ENCODE data around the gene CYTIP.
"Not testable (repeated sequence)": the region's sequence is repeated elsewhere in the genome, so short reads cannot be mapped to it uniquely, and the experiment has no call there.

The CYTIP gene

DNA sequence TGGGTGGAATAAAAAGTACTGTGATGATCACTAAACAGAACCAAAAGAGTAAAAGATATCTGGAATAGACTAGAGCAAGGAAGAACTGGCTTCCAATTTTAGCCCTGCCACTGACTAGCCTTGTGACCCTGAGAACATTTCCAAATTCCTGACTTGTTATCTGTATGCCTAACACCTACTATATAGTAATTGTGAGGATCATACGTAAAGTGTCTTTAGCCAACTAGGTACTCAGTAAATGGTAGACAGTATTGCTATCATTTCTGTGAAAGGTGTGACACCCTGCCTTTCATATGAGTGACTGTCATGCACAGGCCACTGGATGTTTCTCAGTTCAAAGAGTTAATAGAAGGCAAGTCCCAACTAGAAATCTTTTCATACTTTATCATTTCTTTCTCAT is 29.8 kb downstream of the CYTIP start:
- Histone ChIP-seq H3K4me3 (no peak overlapping the region), H3K27ac (no peak overlapping the region), H3K9ac (ENCODE audit: insufficient read length) (no peak overlapping the region), H3K9me3 (ENCODE audit: low read depth, low read length) (no peaks in the 10 kb centered on the region), H3K36me3 (ENCODE audit: insufficient read depth, low read length) (no peaks in the 10 kb centered on the region)
- DNase-seq (ENCODE audit: low read depth, low spot score): no peak
- TF ChIP-seq POLR2AphosphoS5 (IDR thresholded peaks at IDR 0.05; ENCODE audit: borderline replicate concordance, low read depth, low read length): no peak
- TF ChIP-seq EZH2 (IDR thresholded peaks at IDR 0.05): no peak
- TF ChIP-seq FOXP2 (optimal IDR thresholded peaks at IDR 0.05; ENCODE audit: control extremely low read depth, extremely low read length, insufficient read depth): no peak

DNA sequence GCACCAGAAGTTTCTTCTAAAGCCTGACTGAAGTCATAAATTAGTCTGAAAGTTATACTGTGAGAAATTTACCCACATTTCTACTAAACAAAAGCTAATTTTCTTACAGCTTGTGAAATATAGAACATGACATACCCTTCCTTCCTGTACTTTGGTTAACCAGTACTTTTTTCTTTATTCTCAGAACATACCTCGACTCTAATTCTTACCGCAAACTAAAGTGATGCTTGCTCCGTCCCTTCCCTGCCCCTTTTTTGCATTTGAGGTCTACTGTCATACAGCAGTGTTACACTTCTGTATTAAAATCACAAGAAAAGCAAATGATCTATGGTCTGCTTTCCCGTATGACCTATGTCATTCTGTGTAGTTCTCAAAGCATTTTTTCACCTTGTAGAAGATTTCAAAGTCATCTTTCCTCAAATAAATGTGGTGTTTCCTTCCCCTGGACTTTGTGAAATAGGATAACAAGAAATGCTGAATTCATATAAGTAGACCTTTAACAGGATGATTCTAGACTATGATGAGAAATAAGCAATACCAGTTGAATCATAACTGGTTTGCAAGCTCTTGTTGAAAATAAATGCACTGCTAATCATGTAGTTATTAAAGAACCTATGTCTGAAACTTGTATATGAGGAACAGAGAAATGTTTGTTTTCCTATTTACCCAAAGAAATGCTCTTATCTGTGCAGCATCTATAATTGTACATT is 30.4 kb downstream of the CYTIP start:
- TF ChIP-seq FOXP2 (optimal IDR thresholded peaks at IDR 0.05; ENCODE audit: control extremely low read depth, extremely low read length, insufficient read depth) (no peak), EZH2 (IDR thresholded peaks at IDR 0.05) (no peak), POLR2AphosphoS5 (IDR thresholded peaks at IDR 0.05; ENCODE audit: borderline replicate concordance, low read depth, low read length) (no peak)
- no peak overlapping the region for H3K9ac ChIP-seq (ENCODE audit: insufficient read length)
- DNase-seq (ENCODE audit: low read depth, low spot score): no peak
- no peak overlapping the region for H3K4me3 ChIP-seq
- no peak overlapping the region for H3K27ac ChIP-seq
- no peaks in the 10 kb centered on the region for H3K9me3 ChIP-seq (ENCODE audit: low read depth, low read length)
- no peaks in the 10 kb centered on the region for H3K36me3 ChIP-seq (ENCODE audit: insufficient read depth, low read length)

DNA sequence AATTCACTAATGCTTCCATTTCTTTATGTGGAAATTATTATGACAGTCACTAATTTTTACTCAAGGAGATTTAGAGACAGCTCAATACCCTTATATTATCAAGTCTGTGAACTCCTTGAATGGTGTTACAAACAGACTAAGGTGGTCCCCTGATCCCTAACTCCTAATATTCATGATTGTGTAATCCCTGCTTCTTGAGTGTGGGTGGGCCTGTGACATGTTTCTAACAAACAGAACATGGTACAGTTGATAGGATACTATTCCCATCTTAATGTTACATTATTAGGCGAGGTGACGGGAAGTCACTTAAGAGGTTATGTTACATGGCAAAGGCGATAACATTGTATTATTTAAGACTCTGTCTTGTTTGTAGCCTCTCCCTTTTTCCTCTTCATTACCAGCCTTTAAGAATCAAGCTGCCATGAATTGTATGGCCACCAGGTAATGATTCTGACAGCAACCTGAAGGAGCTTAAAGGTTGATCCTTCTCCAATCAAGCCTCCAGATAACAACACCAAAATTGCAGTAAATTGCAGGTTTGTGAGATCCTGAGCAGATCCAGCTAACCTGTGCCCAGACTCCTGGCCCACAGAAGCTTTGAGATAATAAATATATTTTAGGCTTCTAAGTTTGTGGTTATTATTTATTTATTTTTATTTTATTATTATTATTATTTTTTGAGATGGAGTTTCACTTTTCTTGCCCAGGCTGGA is 32.1 kb downstream of the CYTIP start:
- Histone ChIP-seq H3K36me3 (ENCODE audit: insufficient read depth, low read length) (no peaks in the 10 kb centered on the region), H3K27ac (no peak overlapping the region), H3K4me3 (no peak overlapping the region), H3K9ac (ENCODE audit: insufficient read length) (no peak overlapping the region), H3K9me3 (ENCODE audit: low read depth, low read length) (no peaks in the 10 kb centered on the region)
- TF ChIP-seq POLR2AphosphoS5 (IDR thresholded peaks at IDR 0.05; ENCODE audit: borderline replicate concordance, low read depth, low read length): no peak
- no peak for TF ChIP-seq FOXP2 (optimal IDR thresholded peaks at IDR 0.05; ENCODE audit: control extremely low read depth, extremely low read length, insufficient read depth)
- TF ChIP-seq EZH2 (IDR thresholded peaks at IDR 0.05): no peak
- DNase-seq (ENCODE audit: low read depth, low spot score): no peak

DNA sequence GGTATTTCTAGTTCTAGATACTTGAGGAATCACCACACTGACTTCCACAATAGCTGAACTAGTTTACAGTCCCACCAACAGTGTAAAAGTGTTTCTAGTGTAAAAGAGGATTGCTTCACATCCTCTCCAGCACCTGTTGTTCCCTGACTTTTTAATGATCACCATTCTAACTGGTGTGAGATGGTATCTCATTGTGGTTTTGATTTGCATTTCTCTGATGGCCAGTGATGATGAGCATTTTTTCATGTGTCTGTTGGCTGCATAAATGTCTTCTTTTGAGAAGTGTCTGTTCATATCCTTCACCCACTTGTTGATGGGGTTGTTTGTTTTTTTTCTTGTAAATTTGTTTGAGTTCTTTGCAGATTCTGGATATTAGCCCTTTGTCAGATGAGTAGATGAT is 38.5 kb downstream of the CYTIP start:
- DNase-seq (ENCODE audit: low read depth, low spot score): not testable (repeated sequence)

DNA sequence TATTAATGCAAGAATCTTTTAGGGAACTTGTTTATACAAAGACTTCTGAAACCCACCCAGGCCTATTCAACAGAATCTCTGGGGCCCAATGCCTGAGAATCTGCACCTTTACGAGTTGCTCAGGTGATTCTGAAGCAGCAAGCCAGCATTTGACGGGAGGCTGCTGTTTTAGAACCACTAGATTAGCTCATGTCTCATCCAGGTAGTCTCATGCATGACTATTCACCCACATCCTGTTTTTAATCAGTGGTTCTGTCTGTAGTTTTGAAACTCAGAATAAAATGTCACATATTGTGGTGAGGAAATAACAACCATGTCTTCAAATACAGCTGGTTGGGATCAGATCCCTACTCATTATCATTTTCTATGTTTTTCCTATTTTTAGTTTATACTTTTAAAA is 39.5 kb downstream of the CYTIP start:
- no peaks in the 10 kb centered on the region for H3K9me3 ChIP-seq (ENCODE audit: low read depth, low read length)
- no peak overlapping the region for H3K27ac ChIP-seq
- no peaks in the 10 kb centered on the region for H3K36me3 ChIP-seq (ENCODE audit: insufficient read depth, low read length)
- H3K9ac ChIP-seq (ENCODE audit: insufficient read length): no peak overlapping the region
- DNase-seq (ENCODE audit: low read depth, low spot score): no peak
- no peak for TF ChIP-seq EZH2 (IDR thresholded peaks at IDR 0.05)
- TF ChIP-seq FOXP2 (optimal IDR thresholded peaks at IDR 0.05; ENCODE audit: control extremely low read depth, extremely low read length, insufficient read depth): no peak
- no peak for TF ChIP-seq POLR2AphosphoS5 (IDR thresholded peaks at IDR 0.05; ENCODE audit: borderline replicate concordance, low read depth, low read length)
- H3K4me3 ChIP-seq: no peak overlapping the region

More for the DNA sequence above, 38.5 kb downstream of the CYTIP start:
- H3K9me3 ChIP-seq (ENCODE audit: low read depth, low read length); H3K36me3 ChIP-seq (ENCODE audit: insufficient read depth, low read length); H3K27ac ChIP-seq; H3K4me3 ChIP-seq; H3K9ac ChIP-seq (ENCODE audit: insufficient read length): not testable (repeated sequence)

DNA sequence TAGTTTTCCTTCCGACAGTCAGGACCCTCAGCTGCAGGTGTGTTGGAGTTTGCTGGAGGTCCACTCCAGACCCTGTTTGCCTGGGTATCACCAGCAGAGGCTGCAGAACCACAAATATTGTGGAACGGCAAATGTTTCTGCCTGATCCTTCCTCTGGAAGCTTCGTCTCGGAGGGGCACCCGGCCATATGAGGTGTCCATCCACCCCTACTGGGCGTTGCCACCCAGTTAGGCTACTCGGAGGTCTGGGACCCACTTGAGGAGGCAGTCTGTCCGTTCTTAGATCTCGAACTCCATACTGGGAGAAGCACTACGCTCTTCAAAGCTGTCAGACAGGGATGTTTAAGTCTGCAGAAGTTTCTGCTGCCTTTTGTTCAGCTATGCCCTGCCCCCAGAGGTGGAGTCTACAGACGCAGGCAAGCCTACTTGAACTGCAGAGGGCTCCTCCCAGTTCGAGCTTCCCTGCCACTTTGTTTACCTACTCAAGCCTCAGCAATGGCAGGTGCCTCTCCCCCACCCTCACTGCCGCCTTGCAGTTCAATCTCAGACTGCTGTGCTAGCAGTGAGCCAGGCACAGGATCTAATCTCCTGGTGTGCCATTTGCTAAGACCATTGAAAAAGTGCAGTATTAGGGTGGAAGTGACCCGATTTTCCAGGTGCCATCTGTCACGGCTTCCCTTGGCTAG is 40.9 kb downstream of the CYTIP start:
- H3K27ac ChIP-seq; DNase-seq (ENCODE audit: low read depth, low spot score); H3K4me3 ChIP-seq; H3K9me3 ChIP-seq (ENCODE audit: low read depth, low read length); H3K36me3 ChIP-seq (ENCODE audit: insufficient read depth, low read length); H3K9ac ChIP-seq (ENCODE audit: insufficient read length): not testable (repeated sequence)

DNA sequence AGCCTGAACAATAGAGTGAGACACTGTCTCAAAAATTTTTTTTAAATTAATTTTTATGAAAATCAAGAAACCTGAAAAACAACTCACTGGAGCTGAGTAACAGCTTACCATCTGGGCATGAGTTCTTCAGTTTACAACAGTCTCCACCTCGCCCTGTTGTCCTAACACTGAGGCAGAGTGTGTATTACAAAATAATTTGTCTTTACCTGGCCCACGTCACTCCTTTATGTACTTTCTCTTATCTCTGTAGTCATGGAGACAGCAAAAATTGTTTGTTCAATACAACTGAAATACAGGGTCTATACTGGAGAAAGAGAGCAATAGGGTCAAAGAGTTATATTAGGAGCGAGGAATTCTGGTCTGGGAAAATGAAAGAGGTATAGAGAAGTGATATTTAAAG is 48.1 kb downstream of the CYTIP start:
- DNase-seq (ENCODE audit: low read depth, low spot score): no peak
- Histone ChIP-seq H3K27ac (no peak overlapping the region), H3K4me3 (no peak overlapping the region), H3K9ac (ENCODE audit: insufficient read length) (no peak overlapping the region), H3K9me3 (ENCODE audit: low read depth, low read length) (no peaks in the 10 kb centered on the region), H3K36me3 (ENCODE audit: insufficient read depth, low read length) (no peaks in the 10 kb centered on the region)
- TF ChIP-seq FOXP2 (optimal IDR thresholded peaks at IDR 0.05; ENCODE audit: control extremely low read depth, extremely low read length, insufficient read depth) (no peak), POLR2AphosphoS5 (IDR thresholded peaks at IDR 0.05; ENCODE audit: borderline replicate concordance, low read depth, low read length) (no peak), EZH2 (IDR thresholded peaks at IDR 0.05) (no peak)

DNA sequence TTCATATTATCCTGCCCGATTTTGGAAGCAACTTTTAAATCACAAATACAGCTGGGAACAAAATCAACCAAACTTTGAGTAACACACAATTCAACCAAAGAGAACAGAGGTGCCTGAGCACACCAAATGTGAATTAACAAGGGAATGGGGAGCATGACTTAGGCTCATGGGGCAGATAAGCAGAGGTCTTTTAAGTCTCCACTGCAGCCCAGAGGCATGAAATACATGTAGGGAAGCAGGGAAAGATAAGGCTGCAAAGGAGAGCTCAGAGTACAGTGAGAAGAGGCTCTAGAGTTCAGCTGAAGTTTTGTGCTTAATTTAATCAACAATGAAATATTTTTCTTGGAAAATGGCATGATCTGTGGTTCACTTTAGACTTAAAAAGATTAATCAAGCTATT is 49.0 kb downstream of the CYTIP start:
- no peaks in the 10 kb centered on the region for H3K9me3 ChIP-seq (ENCODE audit: low read depth, low read length)
- no peak for DNase-seq (ENCODE audit: low read depth, low spot score)
- H3K9ac ChIP-seq (ENCODE audit: insufficient read length): no peak overlapping the region
- H3K4me3 ChIP-seq: no peak overlapping the region
- TF ChIP-seq POLR2AphosphoS5 (IDR thresholded peaks at IDR 0.05; ENCODE audit: borderline replicate concordance, low read depth, low read length) (no peak), EZH2 (IDR thresholded peaks at IDR 0.05) (no peak), FOXP2 (optimal IDR thresholded peaks at IDR 0.05; ENCODE audit: control extremely low read depth, extremely low read length, insufficient read depth) (no peak)
- H3K36me3 ChIP-seq (ENCODE audit: insufficient read depth, low read length): no peaks in the 10 kb centered on the region
- H3K27ac ChIP-seq: no peak overlapping the region

Measured in SK-N-MC (cell line).